Ectodermal cell (in vitro differentiated cells): Measurements from ENCODE around the gene PLCG2.

Experiments
- H3K27ac ChIP-seq: 2 replicates; pipeline ENCODE4 v1.7.0; 2013; ENCODE audit warnings: mild to moderate bottlenecking, low read depth, low read length; ENCODE audit not compliant: insufficient read depth, poor library complexity, severe bottlenecking
- H3K27me3 ChIP-seq: 2 replicates; pipeline ENCODE4 v1.7.0; 2013; ENCODE audit warnings: mild to moderate bottlenecking, low read length; ENCODE audit not compliant: insufficient read depth, control insufficient read depth, poor library complexity, severe bottlenecking
- H3K36me3 ChIP-seq: one replicate; pipeline ENCODE4 v1.7.0; 2013; ENCODE audit warnings: low read length; ENCODE audit not compliant: control insufficient read depth, insufficient read depth
- H3K4me1 ChIP-seq: one replicate; pipeline ENCODE4 v1.7.0; 2013; ENCODE audit warnings: low read length; ENCODE audit not compliant: control insufficient read depth, insufficient read depth
- H3K4me3 ChIP-seq: 2 replicates; pipeline ENCODE4 v1.7.0; 2013; ENCODE audit warnings: low read depth, low read length, control low read depth; ENCODE audit not compliant: insufficient read depth
- H3K9me3 ChIP-seq: 2 replicates; pipeline ENCODE4 v1.7.0; 2013; ENCODE audit warnings: mild to moderate bottlenecking, low read length, moderate library complexity; ENCODE audit not compliant: control insufficient read depth
- WGBS, 2 experiments: methylation state at CpG; one replicate each; pipeline ENCODE4 v1.1.7; 2013; ENCODE audit warnings: missing lambda C conversion rate in 2 of 2; 5-methylcytosine and 5-hydroxymethylcytosine counted together

PLCG2 gene

GRCh38 chr16:81861503-81861902 lies 82.4 kb downstream of the PLCG2 start:
- Histone ChIP-seq H3K27ac (no peak overlapping the region), H3K27me3 (no peaks in the 10 kb centered on the region), H3K4me3 (no peak overlapping the region), H3K4me1 (peaks cover 15% of the 10 kb centered on the region), H3K9me3 (no peaks in the 10 kb centered on the region), H3K36me3 (no peaks in the 10 kb centered on the region)
- 92 to 94% methylated on average over 10 of the region's 10 CpGs for WGBS, 2 experiments

- H3K27ac ChIP-seq = no peak overlapping the region
- WGBS, 2 experiments = 68 to 71% methylated on average over 7 of the region's 7 CpGs
- H3K36me3 ChIP-seq = no peaks in the 10 kb centered on the region
- peaks cover 15% of the 10 kb centered on the region for H3K4me1 ChIP-seq
- H3K9me3 ChIP-seq = no peaks in the 10 kb centered on the region
- no peaks in the 10 kb centered on the region for H3K27me3 ChIP-seq
- H3K4me3 ChIP-seq = no peak overlapping the region
These were observed 82.8 kb downstream of the PLCG2 start for GRCh38 chr16:81861915-81862314.

DNA sequence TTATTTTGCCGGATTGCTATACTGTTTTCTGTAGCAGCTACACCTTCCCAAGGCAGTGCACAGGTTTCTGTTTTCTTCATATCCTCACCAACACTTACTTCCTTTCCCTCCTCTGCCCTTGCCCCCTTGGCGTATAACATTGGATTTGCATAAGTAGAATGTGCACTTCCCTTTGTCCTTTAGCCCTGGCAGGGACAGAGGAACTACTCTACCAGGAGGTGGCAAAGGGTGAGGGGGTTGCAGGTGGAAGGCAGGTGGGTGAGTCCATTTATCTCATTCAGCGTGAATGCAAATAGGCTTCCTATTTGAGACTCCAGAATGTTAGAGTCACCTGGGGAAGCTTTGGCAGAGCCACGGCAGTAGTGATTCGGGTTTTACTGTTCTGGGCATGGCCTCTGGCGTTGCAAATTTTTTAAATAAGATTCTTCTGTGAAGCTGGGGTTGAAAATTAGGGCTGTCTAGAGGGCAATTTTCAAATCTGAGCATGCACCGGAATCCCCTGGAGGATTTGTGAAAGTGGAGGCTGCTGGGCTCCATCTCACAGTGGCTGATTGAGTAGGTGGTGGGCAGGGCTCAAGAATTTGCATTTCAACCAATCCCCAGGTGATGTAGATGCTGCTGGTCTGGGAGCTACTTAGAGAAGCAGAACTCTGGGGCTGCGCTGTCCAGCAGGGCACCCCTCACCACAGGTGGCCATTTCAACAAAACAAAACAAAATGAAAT lies 84.7 kb downstream of the PLCG2 start:
- WGBS, 2 experiments = 61 to 64% methylated on average over 8 of the region's 8 CpGs
- no peak overlapping the region for H3K27ac ChIP-seq
- peaks cover 15% of the 10 kb centered on the region for H3K4me1 ChIP-seq
- no peak overlapping the region for H3K4me3 ChIP-seq
- no peaks in the 10 kb centered on the region for H3K27me3 ChIP-seq
- no peaks in the 10 kb centered on the region for H3K36me3 ChIP-seq
- no peaks in the 10 kb centered on the region for H3K9me3 ChIP-seq

GRCh38 chr16:81864646-81865382 lies 85.7 kb downstream of the PLCG2 start:
- Histone ChIP-seq H3K36me3 (no peaks in the 10 kb centered on the region), H3K27me3 (no peaks in the 10 kb centered on the region), H3K4me3 (no peak overlapping the region), H3K9me3 (no peaks in the 10 kb centered on the region), H3K4me1 (peaks cover 15% of the 10 kb centered on the region), H3K27ac (no peak overlapping the region)
- 61 to 67% methylated on average over 14 of the region's 14 CpGs for WGBS, 2 experiments

DNA sequence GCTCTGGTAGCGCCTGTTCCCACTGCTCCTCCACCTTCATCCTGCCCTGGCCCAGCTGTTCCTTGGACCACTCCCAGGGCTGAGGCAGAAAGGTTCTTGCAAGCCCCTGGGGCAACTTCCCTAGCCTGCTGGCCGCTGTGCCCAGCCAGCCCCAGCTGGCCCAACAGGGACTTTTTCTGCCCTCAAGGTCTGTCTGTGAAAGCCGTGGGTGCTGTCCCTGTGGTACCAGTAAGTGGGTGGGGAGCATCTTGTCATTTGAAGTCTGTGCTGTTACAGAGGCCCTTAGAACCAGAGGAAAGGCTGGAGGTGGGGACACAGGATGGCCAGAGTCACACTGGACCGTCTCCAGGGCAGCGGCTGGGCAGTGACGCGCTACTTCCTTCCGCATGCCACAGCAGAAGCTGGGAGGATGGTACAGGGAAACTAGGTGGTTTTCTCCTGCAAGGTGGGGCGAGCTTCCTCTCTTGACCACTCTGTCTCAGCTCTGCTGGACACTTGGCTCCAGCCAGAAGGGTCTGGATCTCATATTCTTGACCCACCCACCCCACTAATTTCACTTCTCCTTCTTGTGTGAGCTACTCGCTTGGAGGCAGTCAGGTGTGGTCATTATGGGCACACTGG lies 87.8 kb downstream of the PLCG2 start:
- Histone ChIP-seq H3K27ac (no peak overlapping the region), H3K4me3 (no peak overlapping the region), H3K9me3 (no peaks in the 10 kb centered on the region), H3K4me1 (peaks cover 15% of the 10 kb centered on the region), H3K27me3 (no peaks in the 10 kb centered on the region), H3K36me3 (no peaks in the 10 kb centered on the region)
- 73 to 75% methylated on average over 10 of the region's 10 CpGs for WGBS, 2 experiments

GRCh38 chr16:81868057-81868748 lies 89.1 kb downstream of the PLCG2 start:
- Histone ChIP-seq H3K27ac (no peak overlapping the region), H3K4me1 (peaks cover 15% of the 10 kb centered on the region), H3K36me3 (no peaks in the 10 kb centered on the region), H3K27me3 (no peaks in the 10 kb centered on the region), H3K9me3 (no peaks in the 10 kb centered on the region), H3K4me3 (no peak overlapping the region)
- WGBS, 2 experiments = 94 to 96% methylated on average over 3 of the region's 3 CpGs

- Histone ChIP-seq H3K36me3 (no peaks in the 10 kb centered on the region), H3K4me3 (no peak overlapping the region), H3K9me3 (no peaks in the 10 kb centered on the region), H3K27ac (no peak overlapping the region), H3K27me3 (no peaks in the 10 kb centered on the region), H3K4me1 (peaks cover 11% of the 10 kb centered on the region)
- 71 to 76% methylated on average over 4 to 5 of the region's 5 CpGs for WGBS, 2 experiments
These were observed 90.2 kb downstream of the PLCG2 start for GRCh38 chr16:81869326-81869725.

GRCh38 chr16:81873206-81873605 lies 94.1 kb downstream of the PLCG2 start:
- Histone ChIP-seq H3K9me3 (no peaks in the 10 kb centered on the region), H3K27ac (no peak overlapping the region), H3K27me3 (no peaks in the 10 kb centered on the region), H3K4me1 (no peaks in the 10 kb centered on the region), H3K36me3 (no peaks in the 10 kb centered on the region), H3K4me3 (no peak overlapping the region)
- 93 to 96% methylated on average over 3 to 4 of the region's 4 CpGs for WGBS, 2 experiments

DNA sequence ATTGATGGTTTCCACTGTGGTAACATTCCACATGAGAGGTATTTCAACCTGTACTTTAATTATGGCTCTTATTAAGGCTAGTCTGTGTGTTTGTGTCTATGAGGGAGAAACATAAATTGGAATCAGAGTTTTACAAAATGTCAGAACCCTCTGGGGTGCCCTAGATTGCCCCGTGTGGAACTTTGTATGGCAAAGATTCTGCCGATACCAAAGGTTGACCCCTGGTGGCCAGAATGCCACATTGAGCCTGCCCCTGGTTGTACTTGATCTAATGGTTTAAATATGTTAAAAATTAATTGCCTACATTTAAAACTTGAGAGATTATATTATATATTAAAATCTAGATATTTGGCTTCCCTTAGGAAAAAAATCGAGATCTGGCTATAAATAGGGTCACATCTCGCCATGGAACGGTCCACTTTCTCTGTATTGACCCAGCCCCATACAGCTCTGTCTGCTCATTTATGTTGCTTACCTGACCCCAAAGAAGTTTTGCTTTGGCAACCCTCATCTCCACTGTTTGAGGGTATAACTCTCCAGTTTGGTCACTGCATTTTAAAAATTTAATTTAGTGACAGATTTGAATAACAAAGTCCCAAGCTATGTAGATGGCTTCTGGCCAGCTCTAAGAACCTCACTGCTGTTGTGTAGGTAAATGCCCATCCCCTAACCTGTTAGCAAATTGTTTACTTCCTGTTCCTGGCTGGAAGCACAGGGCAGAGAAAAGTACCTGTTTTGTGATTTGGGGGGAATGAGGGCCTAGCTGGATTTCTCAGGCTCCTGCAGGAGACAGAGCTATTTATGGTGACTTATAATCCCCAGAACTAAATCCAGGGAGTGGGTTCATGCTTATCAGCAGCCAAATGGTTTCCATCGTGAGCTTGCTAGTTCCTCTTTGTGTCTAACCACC lies 95.0 kb downstream of the PLCG2 start:
- Histone ChIP-seq H3K27me3 (no peaks in the 10 kb centered on the region), H3K36me3 (no peaks in the 10 kb centered on the region), H3K4me1 (peaks cover under 1% of the 10 kb centered on the region), H3K27ac (no peak overlapping the region), H3K9me3 (no peaks in the 10 kb centered on the region), H3K4me3 (no peak overlapping the region)
- WGBS, 2 experiments = 28 to 34% methylated on average over 6 of the region's 6 CpGs
